T-cell (primary cell): ENCODE results near the gene P4HTM. TPM values are rescaled to one million over a fixed set of nuclear protein-coding genes. Genes with fewer than 3 reads are reported as not detected.

Source experiments
- ATAC-seq, 4 experiments: fragments of 200-7000 bp in 3 of 4; fragments of 150-1000 bp in 1 of 4; cut with Tn5 transposase; replicated peaks in 1 of 4; 1 replicate in 3 of 4; 2 replicates in 1 of 4; pipeline ENCODE4 v1.10.0; 2021; ENCODE audit warnings: moderate library complexity in 3 of 4, mild to moderate bottlenecking in 2 of 4, moderate number of reproducible peaks in 1 of 4
- CTCF ChIA-PET, 2 donors: fragments of 300-600 bp; sonication (Branson Sonifier 250); formaldehyde crosslinking; loops; one replicate each; lab custom pipeline; 2022; ENCODE audit warnings: antibody characterized with exemption in 2 of 2; lab: Charles Lee
- POLR2A ChIA-PET, 2 donors: fragments of 300-600 bp; sonication (Branson Sonifier 250); formaldehyde crosslinking; loops; one replicate each; lab custom pipeline; 2022; ENCODE audit warnings: antibody characterized with exemption in 2 of 2; lab: Charles Lee
- DNase-seq, 35 experiments: peaks; one replicate each; pipeline versions ENCODE4 v3.0.0 to v3.0.0-alpha.2; 2013 to 2023
- H3K27ac ChIP-seq: one replicate; pipeline ENCODE4 v1.5.1; 2013; ENCODE audit warnings: low read length
- H3K27me3 ChIP-seq, 2 experiments: replicated peaks in 1 of 2; 1 replicate in 1 of 2; 2 replicates in 1 of 2; pipeline versions ENCODE4 v1.6.1 to v1.7.0; 2013; ENCODE audit warnings: low read length in 1 of 2, mixed read lengths in 1 of 2; ENCODE audit not compliant: control insufficient read depth in 2 of 2, insufficient read depth in 2 of 2; ENCODE audit errors: extremely low read depth in 1 of 2
- H3K36me3 ChIP-seq, 2 donors: 1 replicate in 1 of 2; 2 replicates in 1 of 2; pipeline versions ENCODE4 v1.6.1 to v1.7.0; 2013; ENCODE audit warnings: low read length in 1 of 2; ENCODE audit not compliant: control insufficient read depth in 2 of 2, insufficient read depth in 1 of 2; ENCODE audit errors: extremely low read depth in 1 of 2
- H3K4me1 ChIP-seq, 2 experiments: 1 replicate in 1 of 2; 2 replicates in 1 of 2; pipeline versions ENCODE4 v1.6.1 to v1.7.0; 2013; ENCODE audit warnings: low read length in 2 of 2, mixed read lengths in 1 of 2; ENCODE audit not compliant: insufficient read depth in 2 of 2, control insufficient read depth in 1 of 2; ENCODE audit errors: extremely low read depth in 1 of 2
- H3K4me3 ChIP-seq, 2 donors: 1 replicate in 1 of 2; 2 replicates in 1 of 2; pipeline versions ENCODE4 v1.5.1 to v1.7.0; 2013; ENCODE audit warnings: mild to moderate bottlenecking in 2 of 2, low read length in 1 of 2, moderate library complexity in 1 of 2; ENCODE audit not compliant: control insufficient read depth in 1 of 2; ENCODE audit errors: extremely low read depth in 1 of 2
- H3K9me3 ChIP-seq: 2 replicates; pipeline ENCODE4 v1.7.0; 2013
- H3K27ac Mint-ChIP-seq, 2 donors: one replicate each; pipeline ENCODE4 v1.8.0; 2020 to 2021; ENCODE audit warnings: mild to moderate bottlenecking in 2 of 2, mixed read lengths in 2 of 2
- H3K27me3 Mint-ChIP-seq, 2 donors: one replicate each; pipeline ENCODE4 v1.8.0; 2021 to 2022; ENCODE audit warnings: mixed read lengths in 2 of 2
- H3K36me3 Mint-ChIP-seq: one replicate; pipeline ENCODE4 v1.8.0; 2021; ENCODE audit warnings: mixed read lengths
- H3K4me1 Mint-ChIP-seq, 3 donors: one replicate each; pipeline ENCODE4 v1.8.0; 2020 to 2022; ENCODE audit warnings: mixed read lengths in 3 of 3, mild to moderate bottlenecking in 1 of 3
- H3K4me3 Mint-ChIP-seq, 3 donors: one replicate each; pipeline ENCODE4 v1.8.0; 2020 to 2022; ENCODE audit warnings: mild to moderate bottlenecking in 3 of 3, mixed read lengths in 3 of 3, moderate library complexity in 3 of 3
- H3K9me3 Mint-ChIP-seq, 3 donors: one replicate each; pipeline ENCODE4 v1.8.0; 2020 to 2022; ENCODE audit warnings: mixed read lengths in 3 of 3
- WGBS: methylation state at CpG from one replicate; pipeline ENCODE4 v1.1.5; 2013; ENCODE audit warnings: missing lambda C conversion rate; ENCODE audit not compliant: insufficient coverage; 5-methylcytosine and 5-hydroxymethylcytosine counted together
- total RNA-seq, 35 experiments: library from RNA in 6 of 35; stranded (reverse) in 6 of 35; fragments of 120-200 nt in 1 of 35; gene quantifications; one replicate each; pipeline versions ENCODE4 v1.2.1 to v1.2.4 and lab custom pipeline; 2013 to 2026

The P4HTM gene
- total RNA-seq (10 to 100 TPM; 40.4 to 79.0 (median 73.6) TPM), total RNA-seq (lab: John Stamatoyannopoulos, UW) (23.4 to 106 (median 63.9) reads per million in 29 experiments)
- 45.0 TPM for total RNA-seq (2013)

GRCh38 chr3:48989796-48990635 lies at the start of gene P4HTM:
Gene P4HTM (plus strand): TSS chr3:48990241. CDS start chr3:48990257, 16 bp downstream.
- Histone ChIP-seq H3K4me3 (peak within 1 kb of the TSS; percentile 88 to 94), H3K4me1 (peaks cover 8 to 39% of the 10 kb centered on the region in 2 experiments), H3K36me3 (peaks cover 6 to 11% of the 10 kb centered on the region in 2 donors), H3K27ac (peak within 1 kb of the TSS; percentile 67), H3K27me3 (no peaks in the 10 kb centered on the region), H3K9me3 (no peaks in the 10 kb centered on the region)
- H3K27me3 Mint-ChIP-seq, result no peaks in the 10 kb centered on the region
- H3K36me3 Mint-ChIP-seq, result peaks cover 6% of the 10 kb centered on the region
- H3K4me1 Mint-ChIP-seq, result peaks cover 46 to 51% (median 47%) of the 10 kb centered on the region in 3 donors
- WGBS, result under 1% methylated on average over 91 of the region's 91 CpGs
- peak within 1 kb of the TSS; percentile 89 to 95 (median 93) for H3K4me3 Mint-ChIP-seq
- ChIA-PET CTCF (interaction anchor here in 1 of 2 donors (1.1 to 3.4 kb wide), 3 partner anchors 17 to 104 kb away, joined by 5 to 64 read pairs (median 28); partner anchors contain the start of genes NDUFAF3, QRICH1 and WDR6), POLR2A (interaction anchor here in 1 of 2 donors (0.6 kb wide), 1 partner anchor 22 kb away, joined by 3 read pairs; no protein-coding TSS in a partner anchor)
- DNase-seq (peak; percentile 26 to 84 (median 51)), ATAC-seq (peak; percentile 61 to 76 (median 74))
- peak within 1 kb of the TSS; percentile 92 to 93 for H3K27ac Mint-ChIP-seq
- H3K9me3 Mint-ChIP-seq, result no peaks in the 10 kb centered on the region

- H3K27ac Mint-ChIP-seq, result peak overlapping the region; percentile 64 to 72
- ChIA-PET CTCF (no interaction called here), POLR2A (no interaction called here)
- Histone ChIP-seq H3K27me3 (no peaks in the 10 kb centered on the region), H3K4me3 (no peak overlapping the region), H3K9me3 (no peaks in the 10 kb centered on the region), H3K27ac (no peak overlapping the region), H3K4me1 (peaks cover 0 to 3% of the 10 kb centered on the region in 2 experiments), H3K36me3 (peaks cover 0 to 11% of the 10 kb centered on the region in 2 donors)
- H3K27me3 Mint-ChIP-seq, result no peaks in the 10 kb centered on the region
- DNase-seq (no peak), ATAC-seq (no peak)
- peaks cover 34 to 44% (median 43%) of the 10 kb centered on the region in 3 donors for H3K4me1 Mint-ChIP-seq
- peaks cover 14% of the 10 kb centered on the region for H3K36me3 Mint-ChIP-seq
- no peaks in the 10 kb centered on the region for H3K9me3 Mint-ChIP-seq
- 86% methylated on average over 1 of the region's 2 CpGs for WGBS
- no peak overlapping the region for H3K4me3 Mint-ChIP-seq
Observed at GRCh38 chr3:48945432-48945831, 44.6 kb upstream of the P4HTM start.

GRCh38 chr3:48945891-48946549 lies 44.0 kb upstream of the P4HTM start:
- Histone ChIP-seq H3K9me3 (no peaks in the 10 kb centered on the region), H3K27me3 (no peaks in the 10 kb centered on the region), H3K36me3 (peaks cover 0 to 11% of the 10 kb centered on the region in 2 donors), H3K4me1 (peaks cover 0 to 3% of the 10 kb centered on the region in 2 experiments), H3K4me3 (no peak overlapping the region), H3K27ac (no peak overlapping the region)
- Mint-ChIP-seq H3K4me3 (no peak overlapping the region), H3K27me3 (no peaks in the 10 kb centered on the region), H3K27ac (peak overlapping the region; percentile 64 to 72), H3K9me3 (no peaks in the 10 kb centered on the region), H3K36me3 (peaks cover 14% of the 10 kb centered on the region), H3K4me1 (peaks cover 34 to 43% (median 41%) of the 10 kb centered on the region in 3 donors)
- ChIA-PET CTCF (no interaction called here), POLR2A (interaction anchor here in 1 of 2 donors (1.0 kb wide), 1 partner anchor 27 kb away, joined by 3 read pairs; no protein-coding TSS in a partner anchor)
- no peak for ATAC-seq
- DNase-seq, result no peak
- WGBS, result no CpG with 5 or more reads among the region's 4 CpGs

- CTCF ChIA-PET, result no interaction called here
- DNase-seq (no peak), ATAC-seq (no peak)
- Mint-ChIP-seq H3K4me1 (peaks cover 31 to 43% (median 38%) of the 10 kb centered on the region in 3 donors), H3K4me3 (no peak overlapping the region), H3K27ac (no peak overlapping the region), H3K27me3 (no peaks in the 10 kb centered on the region), H3K36me3 (peaks cover 11% of the 10 kb centered on the region), H3K9me3 (no peaks in the 10 kb centered on the region)
- POLR2A ChIA-PET, result interaction anchor here in 1 of 2 donors (0.6 kb wide), 1 partner anchor 620 kb away, joined by 3 read pairs; no protein-coding TSS in a partner anchor
- no CpG with 5 or more reads among the region's 2 CpGs for WGBS
- Histone ChIP-seq H3K4me1 (peaks cover 0 to 3% of the 10 kb centered on the region in 2 experiments), H3K36me3 (peaks cover 0 to 14% of the 10 kb centered on the region in 2 donors), H3K27me3 (no peaks in the 10 kb centered on the region), H3K4me3 (no peak overlapping the region), H3K9me3 (no peaks in the 10 kb centered on the region), H3K27ac (no peak overlapping the region)
Observed at GRCh38 chr3:48949376-48949717, 40.7 kb upstream of the P4HTM start.

- ATAC-seq (no peak), DNase-seq (no peak)
- no peaks in the 10 kb centered on the region for H3K27me3 Mint-ChIP-seq
- Histone ChIP-seq H3K36me3 (peaks cover 0 to 18% of the 10 kb centered on the region in 2 donors), H3K4me3 (no peak overlapping the region), H3K4me1 (no peaks in the 10 kb centered on the region), H3K27me3 (no peaks in the 10 kb centered on the region), H3K9me3 (no peaks in the 10 kb centered on the region), H3K27ac (no peak overlapping the region)
- H3K27ac Mint-ChIP-seq, result peak overlapping the region in 1 of 2 donors; percentile 7
- CTCF ChIA-PET, result interaction anchor here in 1 of 2 donors (0.6 to 0.7 kb wide), 2 partner anchors 8 to 213 kb away, joined by 3 to 4 read pairs; no protein-coding TSS in a partner anchor
- POLR2A ChIA-PET, result interaction anchor here in 1 of 2 donors (0.5 kb wide), 1 partner anchor 111 kb away, joined by 3 read pairs; no protein-coding TSS in a partner anchor
- no CpG with 5 or more reads among the region's 1 CpG for WGBS
- peaks cover 11% of the 10 kb centered on the region for H3K36me3 Mint-ChIP-seq
- no peaks in the 10 kb centered on the region for H3K9me3 Mint-ChIP-seq
- peaks cover 24 to 36% (median 31%) of the 10 kb centered on the region in 3 donors for H3K4me1 Mint-ChIP-seq
- no peak overlapping the region for H3K4me3 Mint-ChIP-seq
Observed at GRCh38 chr3:48950051-48950450, 40.0 kb upstream of the P4HTM start.

- H3K27me3 Mint-ChIP-seq, result no peaks in the 10 kb centered on the region
- ChIA-PET POLR2A (no interaction called here), CTCF (interaction anchor here (0.6 to 1.0 kb wide), 3 partner anchors 21 to 215 kb away, joined by 3 read pairs; no protein-coding TSS in a partner anchor)
Observed at GRCh38 chr3:48951764-48952163, 38.3 kb upstream of the P4HTM start.

More at GRCh38 chr3:48951764-48952163, 38.3 kb upstream of the P4HTM start:
- no peaks in the 10 kb centered on the region for H3K27me3 ChIP-seq
- no peaks in the 10 kb centered on the region for H3K4me1 ChIP-seq
- peaks cover 0 to 12% of the 10 kb centered on the region in 2 donors for H3K36me3 ChIP-seq
- H3K4me1 Mint-ChIP-seq, result peaks cover 18 to 23% (median 23%) of the 10 kb centered on the region in 3 donors
- no peak for ATAC-seq
- H3K36me3 Mint-ChIP-seq, result peaks cover 16% of the 10 kb centered on the region
- H3K9me3 Mint-ChIP-seq, result no peaks in the 10 kb centered on the region
- no peak overlapping the region for H3K4me3 ChIP-seq
- no peak overlapping the region for H3K4me3 Mint-ChIP-seq
- no peaks in the 10 kb centered on the region for H3K9me3 ChIP-seq
- no peak for DNase-seq
- no peak overlapping the region for H3K27ac Mint-ChIP-seq
- no peak overlapping the region for H3K27ac ChIP-seq
- WGBS, result no CpG with 5 or more reads among the region's 4 CpGs
